ENCODE results near the gene ZFYVE21. TPM values are rescaled to one million over a fixed set of nuclear protein-coding genes. Genes with fewer than 3 reads are reported as not detected.

The ZFYVE21 gene
- total RNA-seq, 4 donors from 2014 or later, result 128 to 268 (median 205) TPM

DNA sequence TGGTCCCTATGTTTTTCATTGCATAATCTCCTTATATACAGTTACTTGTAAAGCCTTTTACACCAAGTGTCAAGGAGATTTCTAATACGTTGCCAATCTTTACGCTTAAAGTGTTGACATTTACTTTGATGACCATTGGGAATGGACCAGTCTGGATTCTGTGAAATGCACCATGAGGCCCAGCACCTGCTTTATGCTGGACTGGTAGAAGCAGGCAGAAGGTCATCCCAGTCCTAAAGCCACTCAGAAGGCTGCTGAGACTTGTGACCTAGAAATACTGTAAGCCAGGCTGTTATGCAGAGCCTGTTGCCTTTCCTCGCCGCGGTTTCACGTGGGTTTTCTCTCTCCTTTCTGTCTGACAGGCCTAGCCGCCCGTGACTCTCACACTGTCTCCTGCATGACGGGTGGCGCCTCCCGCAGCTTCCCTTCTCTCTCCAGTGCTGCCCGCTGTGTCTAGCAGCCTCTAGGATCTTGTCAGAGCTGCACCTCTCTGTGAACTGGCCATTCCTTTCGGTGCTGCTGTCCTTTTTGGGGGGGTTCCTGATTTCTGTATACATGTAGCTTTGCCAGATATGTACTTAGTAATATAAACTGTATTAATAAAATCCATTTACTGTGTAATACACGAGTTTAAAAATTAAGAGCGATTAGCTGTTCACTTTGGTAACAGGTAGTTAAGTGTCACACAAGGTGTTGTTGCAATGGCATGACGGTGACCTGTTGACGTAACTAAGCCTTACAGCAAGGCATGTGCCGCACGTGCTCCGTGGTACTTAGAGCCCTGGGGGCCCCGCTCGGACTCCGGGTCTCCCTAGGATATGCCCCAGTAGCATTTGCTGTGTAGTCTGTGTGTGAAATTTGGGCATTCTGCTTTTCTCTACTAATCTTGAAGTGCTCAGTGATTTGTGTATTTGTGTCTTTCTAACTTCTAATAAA lies 30.1 kb upstream of the ZFYVE21 start:
- no peak for ATAC-seq
- Histone ChIP-seq H3K4me1 (peaks cover 0 to 66% (median 3%) of the 10 kb centered on the region in 3 donors), H3K36me3 (peaks cover 0 to 87% of the 10 kb centered on the region in 2 donors), H3K4me3 (no peak overlapping the region), H3K27ac (peak overlapping the region in 2 of 4 donors; percentile 5 to 54), H3K9me3 (no peaks in the 10 kb centered on the region), H3K27me3 (no peaks in the 10 kb centered on the region)
- no peak for TF ChIP-seq POLR2A (IDR thresholded peaks at IDR 0.05)
- 76 to 77% methylated on average over 8 to 23 of the region's 23 CpGs for WGBS, 2 donors (ENCODE audit: low coverage in 1 of 2)

DNA sequence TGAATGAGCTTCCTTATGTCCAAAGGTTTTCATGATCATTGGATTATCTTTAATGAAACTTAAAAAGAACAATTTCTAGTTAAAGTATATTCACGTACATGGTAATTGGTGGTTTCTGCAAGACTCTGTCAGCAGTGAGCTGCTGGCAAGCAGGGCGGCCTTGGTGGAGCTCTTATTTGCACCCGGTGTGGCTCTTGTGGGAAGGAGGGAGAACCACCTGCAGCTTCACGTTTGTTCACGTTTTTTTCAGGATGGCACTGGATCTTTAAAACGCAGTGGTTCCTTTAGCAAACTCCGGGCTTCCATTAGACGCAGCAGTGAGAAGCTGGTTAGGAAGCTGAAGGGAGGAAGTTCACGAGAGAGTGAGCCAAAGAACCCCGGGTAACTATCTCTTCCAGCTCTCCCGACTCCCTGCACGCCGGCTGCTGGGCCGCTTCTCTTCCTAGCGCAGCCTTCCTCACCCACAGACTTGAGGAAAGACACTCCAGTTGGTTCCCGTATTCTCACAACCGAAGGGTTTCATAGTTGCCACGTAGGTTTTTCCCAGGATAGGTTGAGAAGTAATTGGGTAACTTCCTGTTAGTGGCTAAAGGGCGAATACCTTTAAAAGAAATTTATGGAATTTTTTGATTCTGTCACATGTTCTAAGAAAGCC lies 28.7 kb upstream of the ZFYVE21 start:
- Histone ChIP-seq H3K27me3 (no peaks in the 10 kb centered on the region), H3K27ac (peak overlapping the region in 1 of 4 donors; percentile 54), H3K36me3 (peaks cover 0 to 78% of the 10 kb centered on the region in 2 donors), H3K4me1 (peaks cover 0 to 66% (median 3%) of the 10 kb centered on the region in 3 donors), H3K9me3 (no peaks in the 10 kb centered on the region), H3K4me3 (no peak overlapping the region)
- 75 to 80% methylated on average over 4 to 16 of the region's 19 CpGs for WGBS, 2 donors (ENCODE audit: low coverage in 1 of 2)
- TF ChIP-seq EP300 (IDR thresholded peaks at IDR 0.05) (no peak), POLR2A (IDR thresholded peaks at IDR 0.05) (no peak)
- no peak for ATAC-seq

GRCh38 chr14:103687712-103688111 lies 27.9 kb upstream of the ZFYVE21 start:
- Histone ChIP-seq H3K36me3 (peaks cover 0 to 78% of the 10 kb centered on the region in 2 donors), H3K4me1 (peaks cover 0 to 66% (median 3%) of the 10 kb centered on the region in 3 donors), H3K4me3 (no peak overlapping the region), H3K27me3 (no peaks in the 10 kb centered on the region), H3K9me3 (no peaks in the 10 kb centered on the region), H3K27ac (peak overlapping the region in 1 of 4 donors; percentile 54)
- WGBS, 2 donors (ENCODE audit: low coverage in 1 of 2), result 80 to 85% methylated on average over 4 of the region's 4 CpGs
- no peak for TF ChIP-seq EP300 (IDR thresholded peaks at IDR 0.05)
- TF ChIP-seq, protein P1, sequence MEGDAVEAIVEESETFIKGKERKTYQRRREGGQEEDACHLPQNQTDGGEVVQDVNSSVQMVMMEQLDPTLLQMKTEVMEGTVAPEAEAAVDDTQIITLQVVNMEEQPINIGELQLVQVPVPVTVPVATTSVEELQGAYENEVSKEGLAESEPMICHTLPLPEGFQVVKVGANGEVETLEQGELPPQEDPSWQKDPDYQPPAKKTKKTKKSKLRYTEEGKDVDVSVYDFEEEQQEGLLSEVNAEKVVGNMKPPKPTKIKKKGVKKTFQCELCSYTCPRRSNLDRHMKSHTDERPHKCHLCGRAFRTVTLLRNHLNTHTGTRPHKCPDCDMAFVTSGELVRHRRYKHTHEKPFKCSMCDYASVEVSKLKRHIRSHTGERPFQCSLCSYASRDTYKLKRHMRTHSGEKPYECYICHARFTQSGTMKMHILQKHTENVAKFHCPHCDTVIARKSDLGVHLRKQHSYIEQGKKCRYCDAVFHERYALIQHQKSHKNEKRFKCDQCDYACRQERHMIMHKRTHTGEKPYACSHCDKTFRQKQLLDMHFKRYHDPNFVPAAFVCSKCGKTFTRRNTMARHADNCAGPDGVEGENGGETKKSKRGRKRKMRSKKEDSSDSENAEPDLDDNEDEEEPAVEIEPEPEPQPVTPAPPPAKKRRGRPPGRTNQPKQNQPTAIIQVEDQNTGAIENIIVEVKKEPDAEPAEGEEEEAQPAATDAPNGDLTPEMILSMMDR (IDR thresholded peaks at IDR 0.05), result no peak
- TF ChIP-seq POLR2A (IDR thresholded peaks at IDR 0.05), result no peak
- no peak for TF ChIP-seq POLR2AphosphoS5 (IDR thresholded peaks at IDR 0.05)
- no peak for ATAC-seq

GRCh38 chr14:103688441-103688840 lies 27.2 kb upstream of the ZFYVE21 start:
- Histone ChIP-seq H3K9me3 (no peaks in the 10 kb centered on the region), H3K4me3 (no peak overlapping the region), H3K27me3 (no peaks in the 10 kb centered on the region), H3K4me1 (peaks cover 0 to 66% (median 3%) of the 10 kb centered on the region in 3 donors), H3K36me3 (peaks cover 0 to 78% of the 10 kb centered on the region in 2 donors), H3K27ac (peak overlapping the region in 1 of 4 donors; percentile 54)
- TF ChIP-seq, protein P1 (IDR thresholded peaks at IDR 0.05), result no peak
- no peak for TF ChIP-seq POLR2A (IDR thresholded peaks at IDR 0.05)
- no peak for TF ChIP-seq POLR2AphosphoS5 (IDR thresholded peaks at IDR 0.05)
- 92% methylated on average over 2 of the region's 5 CpGs; no CpG with 5 or more reads in 1 of the 2 donors for WGBS, 2 donors (ENCODE audit: low coverage in 1 of 2)
- ATAC-seq, result no peak

- Histone ChIP-seq H3K4me1 (peaks cover 0 to 62% (median 3%) of the 10 kb centered on the region in 3 donors), H3K9me3 (no peaks in the 10 kb centered on the region), H3K27me3 (no peaks in the 10 kb centered on the region), H3K36me3 (peaks cover 0 to 78% of the 10 kb centered on the region in 2 donors), H3K4me3 (no peak overlapping the region), H3K27ac (peak overlapping the region in 1 of 4 donors; percentile 54)
- TF ChIP-seq POLR2AphosphoS5 (IDR thresholded peaks at IDR 0.05), result no peak
- no peak for TF ChIP-seq EP300 (IDR thresholded peaks at IDR 0.05)
- TF ChIP-seq POLR2A (IDR thresholded peaks at IDR 0.05), result no peak
- TF ChIP-seq, protein P1 (IDR thresholded peaks at IDR 0.05), result no peak
- WGBS, 2 donors (ENCODE audit: low coverage in 1 of 2), result 55 to 62% methylated on average over 8 to 16 of the region's 16 CpGs
- peak; percentile 60 for ATAC-seq
Observed at GRCh38 chr14:103688906-103689902, 26.4 kb upstream of the ZFYVE21 start.

Measured in gastroesophageal sphincter (tissue), 4 donors.